Uterus (tissue), 4 donors: ENCODE results near the gene VAMP7. TPM values are rescaled to one million over a fixed set of nuclear protein-coding genes. Genes with fewer than 3 reads are reported as not detected.
"Not testable (repeated sequence)": the region's sequence is repeated elsewhere in the genome, so short reads cannot be mapped to it uniquely, and the experiment has no call there.

Experiments
- DNase-seq, 2 donors: peaks; one replicate each; pipeline ENCODE4 v3.0.0-alpha.2; 2019 to 2020
- H3K27ac ChIP-seq, 2 donors: fragments of 200-600 bp; sonication (generic); 1 replicate in 1 of 2; 2 replicates in 1 of 2; pipeline ENCODE4 v1.5.1; 2016 to 2018
- H3K27me3 ChIP-seq, 2 donors: fragments of 200-600 bp; sonication (generic); one replicate each; pipeline ENCODE4 v1.5.1; 2018 to 2019; ENCODE audit warnings: control low read depth in 1 of 2
- H3K36me3 ChIP-seq, 2 donors: fragments of 200-600 bp; sonication (generic); one replicate each; pipeline ENCODE4 v1.5.1; 2019; ENCODE audit warnings: control low read depth in 1 of 2
- H3K4me1 ChIP-seq, 2 donors: fragments of 200-600 bp; sonication (generic); one replicate each; pipeline ENCODE4 v1.5.1; 2018 to 2019; ENCODE audit warnings: control low read depth in 1 of 2
- H3K4me3 ChIP-seq, 2 donors: fragments of 200-600 bp; sonication (generic); 1 replicate in 1 of 2; 2 replicates in 1 of 2; pipeline ENCODE4 v1.5.1; 2018 to 2019; ENCODE audit warnings: mild to moderate bottlenecking in 1 of 2
- H3K9me3 ChIP-seq, 2 donors: fragments of 200-600 bp; sonication (generic); one replicate each; pipeline ENCODE4 v1.5.1; 2019; ENCODE audit warnings: control low read depth in 1 of 2
- CTCF ChIP-seq, 4 experiments: fragments of 200-600 bp in 2 of 4; fragments of 450-650 bp in 2 of 4; sonication (generic) in 2 of 4; IDR thresholded peaks; one replicate each; pipeline ENCODE4 v1.5.1; 2016 to 2019; ENCODE audit warnings: antibody characterized with exemption in 4 of 4, mild to moderate bottlenecking in 2 of 4, moderate library complexity in 1 of 4
- POLR2A ChIP-seq, 2 donors: fragments of 450-650 bp; IDR thresholded peaks; one replicate each; pipeline ENCODE4 v1.6.1; 2016; ENCODE audit warnings: antibody characterized with exemption in 2 of 2, mild to moderate bottlenecking in 1 of 2, moderate library complexity in 1 of 2
- intact Hi-C: fragments of 100-400 bp; cut with DNase I; formaldehyde crosslinking; loops from one replicate; pipeline ENCODE4 v1.15.1; 2023; ENCODE audit warnings: low total_unique reads
- total RNA-seq, 4 donors: library from RNA; depleted of rRNA in 3 of 4; stranded (reverse); fragments of >200 nt in 3 of 4; gene quantifications; one replicate each; pipeline versions ENCODE4 v1.1.0 to v1.2.4, GENCODE V29; 2014 to 2023
- donor health status: DM: yes; HTN: yes; CAD: no.

Gene VAMP7
- total RNA-seq, 4 donors from 2014 or later: 23.2 to 38.9 (median 34.5) TPM

DNA sequence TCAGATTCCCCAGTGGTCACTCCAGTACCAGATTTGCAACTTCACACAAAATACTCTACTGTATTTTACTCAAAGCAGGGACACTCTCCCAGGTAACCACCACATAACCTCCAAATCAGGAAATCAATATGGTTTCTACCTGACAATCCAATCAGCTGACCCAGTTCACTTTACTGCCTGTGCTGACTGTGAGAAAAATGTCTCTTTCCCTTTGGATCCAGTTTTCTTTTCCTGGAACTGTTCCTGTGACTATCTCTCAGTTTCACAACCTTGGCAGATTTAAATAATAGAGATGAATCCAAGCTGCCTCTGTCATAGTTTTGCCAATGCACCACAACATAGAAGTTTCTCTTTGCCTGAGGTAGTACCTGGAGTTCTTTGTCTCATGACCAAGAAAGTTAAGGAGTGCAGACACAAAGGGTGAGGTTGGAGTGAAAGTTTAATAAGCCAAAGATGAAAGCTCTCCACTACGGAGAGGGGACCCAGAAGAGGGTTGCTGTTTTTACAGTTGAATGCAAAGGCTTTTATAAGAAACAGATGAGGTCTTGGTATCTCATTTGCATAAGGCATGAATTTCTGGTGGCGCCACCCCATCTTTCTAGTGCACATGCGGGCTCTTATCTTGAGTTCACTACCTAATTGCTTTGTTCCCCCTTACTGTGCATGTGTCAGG lies 86.6 kb downstream of the VAMP7 start:
- Histone ChIP-seq H3K4me1 (no peaks in the 10 kb centered on the region), H3K4me3 (no peak overlapping the region), H3K36me3 (no peaks in the 10 kb centered on the region), H3K27ac (no peak overlapping the region), H3K9me3 (no peaks in the 10 kb centered on the region), H3K27me3 (no peaks in the 10 kb centered on the region)
- TF ChIP-seq CTCF (IDR thresholded peaks at IDR 0.05) (no peak), POLR2A (IDR thresholded peaks at IDR 0.05) (no peak)
- intact Hi-C loops: no loop called here
- DNase-seq: no peak

DNA sequence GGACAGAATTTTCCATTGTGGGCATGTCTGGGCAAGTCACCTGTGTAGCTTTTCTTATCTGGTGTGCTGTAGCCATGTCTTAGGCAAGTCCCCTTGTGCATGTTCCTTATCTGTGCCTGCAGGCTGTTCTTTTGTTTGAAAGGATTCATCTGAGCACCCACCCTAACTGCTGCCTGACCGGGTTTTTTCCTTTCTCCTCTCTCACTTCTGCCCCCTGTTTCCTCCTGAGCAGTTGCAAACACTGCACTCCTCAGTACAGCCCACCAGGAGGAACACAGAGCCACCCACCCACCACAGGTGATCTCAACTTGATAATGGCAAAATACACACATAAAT lies 87.1 kb downstream of the VAMP7 start:
- no peak for DNase-seq
- Histone ChIP-seq H3K27me3 (no peaks in the 10 kb centered on the region), H3K27ac (no peak overlapping the region), H3K4me3 (no peak overlapping the region), H3K9me3 (no peaks in the 10 kb centered on the region), H3K4me1 (no peaks in the 10 kb centered on the region), H3K36me3 (no peaks in the 10 kb centered on the region)
- intact Hi-C loops: no loop called here
- no peak for TF ChIP-seq CTCF (IDR thresholded peaks at IDR 0.05)
- no peak for TF ChIP-seq POLR2A (IDR thresholded peaks at IDR 0.05)

GRCh38 chrX:155968791-155969190 lies 87.6 kb downstream of the VAMP7 start:
- H3K4me1 ChIP-seq: no peaks in the 10 kb centered on the region
- H3K4me3 ChIP-seq: no peak overlapping the region
- no peak for DNase-seq
- TF ChIP-seq POLR2A (IDR thresholded peaks at IDR 0.05) (no peak), CTCF (IDR thresholded peaks at IDR 0.05) (no peak)
- H3K9me3 ChIP-seq: no peaks in the 10 kb centered on the region
- intact Hi-C loops: no loop called here
- no peaks in the 10 kb centered on the region for H3K27me3 ChIP-seq
- no peak overlapping the region for H3K27ac ChIP-seq
- H3K36me3 ChIP-seq: no peaks in the 10 kb centered on the region

DNA sequence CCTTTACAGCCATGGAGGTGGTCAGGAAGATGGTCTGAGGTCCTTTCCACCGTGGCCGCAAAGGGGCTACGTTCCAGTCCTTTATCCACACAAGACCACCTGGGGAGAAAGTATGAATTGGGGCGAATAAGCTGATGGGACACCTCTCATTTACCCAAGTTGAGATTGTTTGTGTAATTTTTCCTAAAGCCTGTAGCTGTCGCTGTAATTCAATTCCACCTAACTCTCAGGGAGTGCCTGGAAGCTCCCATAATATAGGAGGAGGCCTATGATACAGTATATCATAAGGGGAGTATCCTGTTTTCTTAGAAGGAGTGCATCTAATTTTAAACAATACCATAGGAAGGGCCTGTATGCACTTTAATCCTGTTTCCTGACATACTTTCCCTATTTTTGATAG lies 90.5 kb downstream of the VAMP7 start:
- H3K27me3 ChIP-seq, H3K4me3 ChIP-seq, H3K4me1 ChIP-seq, H3K36me3 ChIP-seq, H3K27ac ChIP-seq, DNase-seq, H3K9me3 ChIP-seq, intact Hi-C loops: not testable (repeated sequence)

DNA sequence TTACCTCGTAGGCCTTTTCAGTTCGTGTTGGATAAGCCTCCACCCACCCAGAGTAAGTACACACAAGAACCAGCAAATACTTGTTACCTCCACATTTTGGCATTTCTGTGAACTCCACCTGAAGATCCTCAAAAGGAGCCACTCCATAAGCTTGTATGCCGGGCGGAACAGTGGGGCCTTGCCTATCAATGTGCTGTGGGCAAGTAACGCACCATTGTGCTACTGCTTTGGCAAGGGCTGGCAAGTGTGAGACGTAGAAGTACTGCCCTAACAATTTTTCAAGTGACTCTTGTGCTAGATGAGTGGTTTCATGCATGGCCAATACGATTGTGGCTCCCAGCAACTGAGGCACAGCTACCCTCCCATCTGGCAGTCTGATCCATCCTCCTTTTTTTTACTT lies 91.1 kb downstream of the VAMP7 start:
- DNase-seq, H3K36me3 ChIP-seq, H3K9me3 ChIP-seq, H3K4me3 ChIP-seq, H3K27ac ChIP-seq, H3K27me3 ChIP-seq, intact Hi-C loops, H3K4me1 ChIP-seq: not testable (repeated sequence)

DNA sequence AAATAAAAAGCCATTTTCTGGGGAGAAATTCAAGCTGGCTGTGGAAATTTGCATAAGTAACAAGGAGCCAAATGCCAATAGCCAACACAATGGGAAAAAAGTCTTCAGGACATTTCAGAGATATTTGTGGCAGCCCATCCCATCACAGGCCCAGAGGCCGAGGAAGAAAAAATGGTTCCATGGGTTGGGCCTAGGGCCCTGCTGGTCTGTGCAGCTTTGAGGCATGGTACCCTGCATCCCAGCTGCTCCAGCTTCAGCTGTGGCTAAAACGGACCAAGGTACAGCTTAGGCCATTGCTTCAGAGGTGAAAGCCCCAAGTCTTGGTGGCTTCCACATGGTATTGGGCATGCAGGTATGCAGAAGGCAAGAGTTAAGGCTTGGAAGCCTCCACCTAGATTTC lies 102.2 kb downstream of the VAMP7 start:
- intact Hi-C loops: no loop called here
- H3K27me3 ChIP-seq: no peaks in the 10 kb centered on the region

More for the DNA sequence above, 102.2 kb downstream of the VAMP7 start:
- Histone ChIP-seq H3K36me3 (no peaks in the 10 kb centered on the region), H3K4me1 (no peaks in the 10 kb centered on the region), H3K4me3 (no peak overlapping the region), H3K27ac (no peak overlapping the region), H3K9me3 (no peaks in the 10 kb centered on the region)
- TF ChIP-seq CTCF (IDR thresholded peaks at IDR 0.05) (no peak), POLR2A (IDR thresholded peaks at IDR 0.05) (no peak)
- DNase-seq: no peak
